ENCODE data around the gene TTLL9.

Gene TTLL9

GRCh38 chr20:31901615-31902014, 31.2 kb downstream of the TTLL9 start:
- Histone ChIP-seq H3K27ac (replicated peaks) (no peak overlapping the region), H3K27me3 (ENCODE audit: insufficient read depth, poor library complexity, severe bottlenecking) (peaks cover 2% of the 10 kb centered on the region), H3K4me3 (replicated peaks; ENCODE audit: insufficient read depth, low read length) (no peak overlapping the region)
- no peak for DNase-seq (ENCODE audit: low read depth in 1 of 2, low spot score in 1 of 2)
- TF ChIP-seq GABPA (IDR thresholded peaks at IDR 0.05; ENCODE audit: low read depth) (no peak), REST (IDR thresholded peaks at IDR 0.05; ENCODE audit: insufficient replicate concordance, low read depth) (no peak), POLR2AphosphoS5 (IDR thresholded peaks at IDR 0.05; ENCODE audit: low read depth) (no peak), SPI1 (IDR thresholded peaks at IDR 0.05; ENCODE audit: borderline replicate concordance, low read depth) (no peak), CTCF (IDR thresholded peaks at IDR 0.05; ENCODE audit: insufficient read depth, low read length) (no peak)

- TF ChIP-seq POLR2AphosphoS5 (IDR thresholded peaks at IDR 0.05; ENCODE audit: low read depth) (no peak), GABPA (IDR thresholded peaks at IDR 0.05; ENCODE audit: low read depth) (no peak), SPI1 (IDR thresholded peaks at IDR 0.05; ENCODE audit: borderline replicate concordance, low read depth) (no peak), CTCF (IDR thresholded peaks at IDR 0.05; ENCODE audit: insufficient read depth, low read length) (no peak), REST (IDR thresholded peaks at IDR 0.05; ENCODE audit: insufficient replicate concordance, low read depth) (no peak)
- H3K4me3 ChIP-seq (replicated peaks; ENCODE audit: insufficient read depth, low read length) = no peak overlapping the region
- H3K27ac ChIP-seq (replicated peaks) = no peak overlapping the region
- DNase-seq (ENCODE audit: low read depth in 1 of 2, low spot score in 1 of 2) = no peak
- H3K27me3 ChIP-seq (ENCODE audit: insufficient read depth, poor library complexity, severe bottlenecking) = peaks cover 1% of the 10 kb centered on the region
These were observed 33.4 kb downstream of the TTLL9 start for GRCh38 chr20:31903627-31904386.

- no peak overlapping the region for H3K4me3 ChIP-seq (replicated peaks; ENCODE audit: insufficient read depth, low read length)
- no peak for DNase-seq (ENCODE audit: low read depth in 1 of 2, low spot score in 1 of 2)
- H3K27ac ChIP-seq (replicated peaks) = no peak overlapping the region
- H3K27me3 ChIP-seq (ENCODE audit: insufficient read depth, poor library complexity, severe bottlenecking) = no peaks in the 10 kb centered on the region
- no peak for TF ChIP-seq CTCF (IDR thresholded peaks at IDR 0.05; ENCODE audit: insufficient read depth, low read length)
- no peak for TF ChIP-seq REST (IDR thresholded peaks at IDR 0.05; ENCODE audit: insufficient replicate concordance, low read depth)
These were observed 35.6 kb downstream of the TTLL9 start for GRCh38 chr20:31906001-31906400.

Data from HL-60 (cell line).